Breast epithelium (tissue), 3 donors: ENCODE results near the gene OR14I1.

Experiments used
- POLR2A ChIP-seq: fragments of 450-650 bp; IDR thresholded peaks from one replicate; pipeline ENCODE4 v1.6.1; 2016; ENCODE audit warnings: antibody characterized with exemption, mild to moderate bottlenecking, moderate library complexity
- POLR2AphosphoS5 ChIP-seq, 3 donors: sonication (generic); formaldehyde crosslinking; IDR thresholded peaks; one replicate each; pipeline ENCODE4 v1.6.1; 2017; ENCODE audit warnings: antibody characterized with exemption in 3 of 3
- TF ChIP-seq, protein P1 (sequence below), 3 donors: fragments of 450-650 bp; IDR thresholded peaks; one replicate each; pipeline ENCODE4 v1.5.1; 2016 to 2017; ENCODE audit warnings: antibody characterized with exemption in 3 of 3, mild to moderate bottlenecking in 3 of 3, moderate library complexity in 3 of 3

DNA sequence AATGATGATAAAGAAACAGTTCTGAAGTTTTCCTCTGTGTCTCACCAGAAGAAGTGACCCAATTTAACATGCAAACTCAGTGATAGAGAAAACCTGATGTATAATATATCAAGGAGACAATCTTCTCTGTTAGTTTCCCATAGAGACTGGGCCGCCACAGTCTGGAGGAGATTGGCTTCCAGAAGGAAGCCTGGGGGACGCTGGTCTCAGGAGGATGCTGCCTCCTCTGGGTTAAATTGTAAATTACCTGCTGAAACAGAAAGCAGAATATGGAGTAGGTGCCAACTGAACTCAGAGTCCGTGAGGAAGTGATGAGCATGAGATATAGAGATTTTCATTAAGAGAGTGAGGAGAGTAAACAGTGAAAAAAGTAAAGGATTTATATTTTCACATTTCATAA, 15.8 kb downstream of the OR14I1 start:
- TF ChIP-seq, protein P1, sequence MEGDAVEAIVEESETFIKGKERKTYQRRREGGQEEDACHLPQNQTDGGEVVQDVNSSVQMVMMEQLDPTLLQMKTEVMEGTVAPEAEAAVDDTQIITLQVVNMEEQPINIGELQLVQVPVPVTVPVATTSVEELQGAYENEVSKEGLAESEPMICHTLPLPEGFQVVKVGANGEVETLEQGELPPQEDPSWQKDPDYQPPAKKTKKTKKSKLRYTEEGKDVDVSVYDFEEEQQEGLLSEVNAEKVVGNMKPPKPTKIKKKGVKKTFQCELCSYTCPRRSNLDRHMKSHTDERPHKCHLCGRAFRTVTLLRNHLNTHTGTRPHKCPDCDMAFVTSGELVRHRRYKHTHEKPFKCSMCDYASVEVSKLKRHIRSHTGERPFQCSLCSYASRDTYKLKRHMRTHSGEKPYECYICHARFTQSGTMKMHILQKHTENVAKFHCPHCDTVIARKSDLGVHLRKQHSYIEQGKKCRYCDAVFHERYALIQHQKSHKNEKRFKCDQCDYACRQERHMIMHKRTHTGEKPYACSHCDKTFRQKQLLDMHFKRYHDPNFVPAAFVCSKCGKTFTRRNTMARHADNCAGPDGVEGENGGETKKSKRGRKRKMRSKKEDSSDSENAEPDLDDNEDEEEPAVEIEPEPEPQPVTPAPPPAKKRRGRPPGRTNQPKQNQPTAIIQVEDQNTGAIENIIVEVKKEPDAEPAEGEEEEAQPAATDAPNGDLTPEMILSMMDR (IDR thresholded peaks at IDR 0.05), result no peak
- TF ChIP-seq POLR2A (no peak), POLR2AphosphoS5 (IDR thresholded peaks at IDR 0.05) (no peak)
